Endothelial cell of umbilical vein (primary cell): ENCODE measurements around the gene MFSD6. TPM values are rescaled to one million over a fixed set of nuclear protein-coding genes. Genes with fewer than 3 reads are reported as not detected.

Source experiments
- BruUV-seq: library from RNA; stranded (reverse); fragments of 400-500 nt; replicated peaks from 2 replicates; lab custom pipeline; 2021; lab: Mats Ljungman, UMichigan
- CTCF ChIA-PET: fragments of 300-600, 350-600 bp; sonication (Branson Sonifier 250); formaldehyde crosslinking; loops from one replicate; lab custom pipeline; 2021; ENCODE audit warnings: antibody characterized with exemption, inconsistent platforms; lab: Charles Lee
- POLR2A ChIA-PET: fragments of 300-600, 350-600 bp; sonication (Branson Sonifier 250); formaldehyde crosslinking; loops from one replicate; lab custom pipeline; 2021; ENCODE audit warnings: antibody characterized with exemption, inconsistent platforms; lab: Charles Lee
- DNase-seq: peaks from one replicate; pipeline ENCODE4 v3.0.0-alpha.2; 2011; ENCODE audit warnings: low read depth, low spot score
- FAIRE-seq: peaks from 2 replicates; lab custom pipeline; 2011; peaks lifted over from hg19 to GRCh38; lab: Jason Lieb, UNC
- H2AFZ ChIP-seq: 2 replicates; pipeline ENCODE4 v1.6.0; 2012; ENCODE audit warnings: low read depth, low read length, control low read depth, inconsistent platforms
- H3K27ac ChIP-seq: 2 replicates; pipeline ENCODE4 v1.5.1; 2011; ENCODE audit warnings: low read depth, mild to moderate bottlenecking, control low read depth, low read length, moderate library complexity; ENCODE audit not compliant: insufficient read depth
- H3K27me3 ChIP-seq, 2 experiments: 2 replicates each; pipeline versions ENCODE4 v1.6.0 to v1.6.1; 2011; ENCODE audit warnings: low read length in 2 of 2, mixed read lengths in 1 of 2; ENCODE audit not compliant: control insufficient read depth in 2 of 2, insufficient read depth in 2 of 2
- H3K36me3 ChIP-seq, 2 experiments: 2 replicates in 1 of 2; 3 replicates in 1 of 2; pipeline ENCODE4 v1.5.1; 2011; ENCODE audit warnings: low read length in 2 of 2, mild to moderate bottlenecking in 1 of 2, moderate library complexity in 1 of 2; ENCODE audit not compliant: control insufficient read depth in 2 of 2, insufficient read depth in 2 of 2; ENCODE audit errors: extremely low read depth in 1 of 2
- H3K4me1 ChIP-seq: 3 replicates; pipeline ENCODE4 v1.5.1; 2011; ENCODE audit warnings: mild to moderate bottlenecking, low read length; ENCODE audit not compliant: control insufficient read depth, insufficient read depth; ENCODE audit errors: extremely low read depth
- H3K4me2 ChIP-seq: 2 replicates; pipeline ENCODE4 v1.6.1; 2011; ENCODE audit warnings: low read length, control low read depth, mixed read lengths; ENCODE audit not compliant: insufficient read depth
- H3K4me3 ChIP-seq, 3 experiments: fragments of 200-600 bp in 1 of 3; sonication (generic), shearing (Covaris generic) in 1 of 3; replicated peaks in 1 of 3; 2 replicates each; pipeline ENCODE4 v1.5.1; 2011 to 2016; ENCODE audit warnings: control low read depth in 3 of 3, low read length in 3 of 3, mild to moderate bottlenecking in 2 of 3, inconsistent platforms in 1 of 3, low read depth in 1 of 3, moderate library complexity in 1 of 3; ENCODE audit not compliant: insufficient read depth in 1 of 3
- H3K79me2 ChIP-seq: 2 replicates; pipeline ENCODE4 v1.6.0; 2012; ENCODE audit warnings: low read length, inconsistent platforms; ENCODE audit not compliant: control insufficient read depth, insufficient read depth
- H3K9ac ChIP-seq: replicated peaks from 2 replicates; pipeline ENCODE3; 2011; ENCODE audit warnings: low read length, control low read depth; ENCODE audit not compliant: insufficient read depth; ENCODE audit errors: extremely low read depth
- H3K9me1 ChIP-seq: replicated peaks from 3 replicates; pipeline ENCODE4 v1.6.0; 2011; ENCODE audit warnings: mild to moderate bottlenecking, low read length; ENCODE audit not compliant: control insufficient read depth, insufficient read depth; ENCODE audit errors: extremely low read depth
- H3K9me3 ChIP-seq: replicated peaks from 2 replicates; pipeline ENCODE4 v1.5.1; 2012; ENCODE audit warnings: low read length, inconsistent platforms; ENCODE audit not compliant: control insufficient read depth, insufficient read depth
- H4K20me1 ChIP-seq: replicated peaks from 2 replicates; pipeline ENCODE3; 2011; ENCODE audit warnings: mild to moderate bottlenecking, low read length; ENCODE audit not compliant: control insufficient read depth, insufficient read depth; ENCODE audit errors: extremely low read depth
- CTCF ChIP-seq, 2 donors: IDR thresholded peaks; 1 replicate in 1 of 2; 2 replicates in 1 of 2; pipeline ENCODE4 v1.5.1; 2011; ENCODE audit warnings: low read length in 2 of 2, mild to moderate bottlenecking in 2 of 2, moderate library complexity in 2 of 2, control low read depth in 1 of 2, inconsistent platforms in 1 of 2, low read depth in 1 of 2; ENCODE audit not compliant: insufficient read depth in 1 of 2; ENCODE audit errors: extremely low read depth in 1 of 2
- EZH2 ChIP-seq: IDR thresholded peaks from 2 replicates; pipeline ENCODE4 v1.6.1; 2012; ENCODE audit warnings: borderline replicate concordance, low read depth, mild to moderate bottlenecking, moderate library complexity, low read length, inconsistent platforms; ENCODE audit not compliant: severe bottlenecking
- GATA2 ChIP-seq: IDR thresholded peaks from 2 replicates; pipeline ENCODE4 v1.7.0; 2011; ENCODE audit warnings: low read depth, mild to moderate bottlenecking, moderate library complexity, mixed read lengths, low read length; ENCODE audit not compliant: insufficient read length, insufficient read depth
- MAX ChIP-seq: IDR thresholded peaks from 2 replicates; pipeline ENCODE4 v1.6.1; 2011; ENCODE audit not compliant: insufficient read depth, insufficient read length
- MYC ChIP-seq: IDR thresholded peaks from one replicate; pipeline ENCODE4 v1.6.1; 2011; ENCODE audit warnings: mild to moderate bottlenecking, low read depth, low read length
- POLR2A ChIP-seq: IDR thresholded peaks from 2 replicates; pipeline ENCODE4 v1.6.1; 2012; ENCODE audit warnings: low read depth, mild to moderate bottlenecking, control low read depth, low read length
- POLR2AphosphoS5 ChIP-seq: IDR thresholded peaks from 2 replicates; pipeline ENCODE4 v1.6.1; 2012; ENCODE audit warnings: low read depth, mild to moderate bottlenecking, control low read depth, low read length, moderate library complexity; ENCODE audit not compliant: insufficient read depth
- dilution Hi-C: fragments of 300-500 bp; cut with MboI; formaldehyde crosslinking; loops from one replicate; pipeline ENCODE4 v1.15.0; 2019; ENCODE audit warnings: low sequenced_read_pairs; ENCODE audit not compliant: extremely low pct_ligation_motif_present
- intact Hi-C: fragments of 100-400 bp; cut with micrococcal nuclease; formaldehyde crosslinking; loops from one replicate; pipeline ENCODE4 v1.10.0; 2022
- polyA plus RNA-seq, 4 experiments: library from polyadenylated mRNA; depleted of rRNA in 3 of 4; stranded (reverse) in 3 of 4; unstranded in 1 of 4; fragments of >200 nt; gene quantifications; 2 replicates each; pipeline versions ENCODE4 v1.2.1 to v1.2.3, GENCODE V29; 2011 to 2012; ENCODE audit warnings: missing spikeins in 1 of 4
- total RNA-seq: library from RNA; stranded (reverse); gene quantifications from 2 replicates; pipeline ENCODE4 v1.2.3, GENCODE V29; 2021

Gene MFSD6
- total and polyA plus RNA-seq, 2 donors (not counting 3 experiments of a cell fraction or from before 2014, with no cell fraction given), result 4.3 to 4.5 TPM

- no peaks in the 10 kb centered on the region for H3K4me1 ChIP-seq
- no peak overlapping the region for H3K4me3 ChIP-seq
- no peaks in the 10 kb centered on the region for H3K36me3 ChIP-seq
- no peak for TF ChIP-seq POLR2AphosphoS5
- no peak for TF ChIP-seq MYC
- TF ChIP-seq MAX, result no peak
- no peak for TF ChIP-seq POLR2A
- no peak for TF ChIP-seq GATA2
- no peak for TF ChIP-seq CTCF (IDR thresholded peaks at IDR 0.05; ENCODE audit: extremely low read depth in 1 of 2, insufficient read depth in 1 of 2, low read depth in 1 of 2, low read length in 2 of 2)
- TF ChIP-seq EZH2, result no peak
- FAIRE-seq (no peak), DNase-seq (no peak)
- ChIA-PET CTCF (no interaction called here), POLR2A (no interaction called here)
- no peaks in the 10 kb centered on the region for H3K9me3 ChIP-seq
- no peak overlapping the region for H3K9ac ChIP-seq
- BruUV-seq, result no TSS peak
- dilution Hi-C loops, result no loop called here
- no peaks in the 10 kb centered on the region for H3K9me1 ChIP-seq
- H3K4me2 ChIP-seq, result no peak overlapping the region
- no peaks in the 10 kb centered on the region for H3K27me3 ChIP-seq
- H4K20me1 ChIP-seq, result no peaks in the 10 kb centered on the region
- no peaks in the 10 kb centered on the region for H3K79me2 ChIP-seq
- no peak overlapping the region for H2AFZ ChIP-seq
- intact Hi-C loops, result no loop called here
- H3K27ac ChIP-seq, result no peak overlapping the region
Observed at GRCh38 chr2:190546734-190547133, 138.6 kb downstream of the MFSD6 start.
